Suprapubic skin (tissue), 3 donors: Measurements from ENCODE around the gene TRIM68.

Experiments
- POLR2AphosphoS5 ChIP-seq, 3 donors: sonication (generic); formaldehyde crosslinking; IDR thresholded peaks; one replicate each; pipeline ENCODE4 v1.6.1; 2017; ENCODE audit warnings: antibody characterized with exemption in 3 of 3
- TF ChIP-seq, protein P1 (sequence below), 2 donors: fragments of 200-600 bp in 1 of 2; fragments of 450-650 bp in 1 of 2; sonication (generic) in 1 of 2; IDR thresholded peaks; one replicate each; pipeline ENCODE4 v1.5.1; 2016 to 2019; ENCODE audit warnings: antibody characterized with exemption in 2 of 2, mild to moderate bottlenecking in 1 of 2, moderate library complexity in 1 of 2

DNA sequence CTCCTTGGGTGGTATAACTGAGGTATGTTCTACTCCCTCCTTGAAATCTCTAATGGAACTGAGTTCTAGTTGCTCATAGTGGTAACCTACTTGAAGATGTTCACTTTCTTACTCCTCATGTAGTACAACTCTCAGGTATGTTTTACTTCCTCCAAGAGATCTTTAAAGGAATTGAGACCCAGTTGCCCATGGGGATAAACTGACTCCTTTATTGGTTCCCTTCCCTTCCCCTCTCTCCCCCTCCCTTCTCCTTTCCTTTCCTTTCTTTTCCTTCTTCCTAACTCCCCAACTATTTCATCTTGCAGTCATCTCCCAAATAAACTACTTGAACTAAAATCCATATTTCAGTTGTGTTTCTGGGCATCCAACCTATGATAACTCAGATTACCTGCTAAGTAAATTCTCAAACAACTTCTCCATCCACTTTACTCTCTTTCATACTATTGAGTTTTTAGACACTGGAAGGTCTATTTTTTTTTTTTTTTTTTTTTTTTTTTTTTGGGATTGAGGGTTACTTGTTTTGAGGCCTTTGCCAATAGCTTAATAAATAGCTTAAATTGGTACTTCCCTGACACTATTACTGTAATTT, 7.9 kb upstream of the TRIM68 start:
- no peak for TF ChIP-seq POLR2AphosphoS5 (IDR thresholded peaks at IDR 0.05)
- TF ChIP-seq, protein P1, sequence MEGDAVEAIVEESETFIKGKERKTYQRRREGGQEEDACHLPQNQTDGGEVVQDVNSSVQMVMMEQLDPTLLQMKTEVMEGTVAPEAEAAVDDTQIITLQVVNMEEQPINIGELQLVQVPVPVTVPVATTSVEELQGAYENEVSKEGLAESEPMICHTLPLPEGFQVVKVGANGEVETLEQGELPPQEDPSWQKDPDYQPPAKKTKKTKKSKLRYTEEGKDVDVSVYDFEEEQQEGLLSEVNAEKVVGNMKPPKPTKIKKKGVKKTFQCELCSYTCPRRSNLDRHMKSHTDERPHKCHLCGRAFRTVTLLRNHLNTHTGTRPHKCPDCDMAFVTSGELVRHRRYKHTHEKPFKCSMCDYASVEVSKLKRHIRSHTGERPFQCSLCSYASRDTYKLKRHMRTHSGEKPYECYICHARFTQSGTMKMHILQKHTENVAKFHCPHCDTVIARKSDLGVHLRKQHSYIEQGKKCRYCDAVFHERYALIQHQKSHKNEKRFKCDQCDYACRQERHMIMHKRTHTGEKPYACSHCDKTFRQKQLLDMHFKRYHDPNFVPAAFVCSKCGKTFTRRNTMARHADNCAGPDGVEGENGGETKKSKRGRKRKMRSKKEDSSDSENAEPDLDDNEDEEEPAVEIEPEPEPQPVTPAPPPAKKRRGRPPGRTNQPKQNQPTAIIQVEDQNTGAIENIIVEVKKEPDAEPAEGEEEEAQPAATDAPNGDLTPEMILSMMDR (IDR thresholded peaks at IDR 0.05): no peak
